ENCODE results near the gene GNA15.

GNA15 gene

GRCh38 chr19:3111586-3112247 lies 24.1 kb upstream of the GNA15 start:
- H3K4me3 ChIP-seq (ENCODE audit: low read depth, low read length), result no peak overlapping the region
- H3K36me3 ChIP-seq, result peaks cover 11% of the 10 kb centered on the region; the same call in 1 of the 2 replicates
- TF ChIP-seq, protein P1, sequence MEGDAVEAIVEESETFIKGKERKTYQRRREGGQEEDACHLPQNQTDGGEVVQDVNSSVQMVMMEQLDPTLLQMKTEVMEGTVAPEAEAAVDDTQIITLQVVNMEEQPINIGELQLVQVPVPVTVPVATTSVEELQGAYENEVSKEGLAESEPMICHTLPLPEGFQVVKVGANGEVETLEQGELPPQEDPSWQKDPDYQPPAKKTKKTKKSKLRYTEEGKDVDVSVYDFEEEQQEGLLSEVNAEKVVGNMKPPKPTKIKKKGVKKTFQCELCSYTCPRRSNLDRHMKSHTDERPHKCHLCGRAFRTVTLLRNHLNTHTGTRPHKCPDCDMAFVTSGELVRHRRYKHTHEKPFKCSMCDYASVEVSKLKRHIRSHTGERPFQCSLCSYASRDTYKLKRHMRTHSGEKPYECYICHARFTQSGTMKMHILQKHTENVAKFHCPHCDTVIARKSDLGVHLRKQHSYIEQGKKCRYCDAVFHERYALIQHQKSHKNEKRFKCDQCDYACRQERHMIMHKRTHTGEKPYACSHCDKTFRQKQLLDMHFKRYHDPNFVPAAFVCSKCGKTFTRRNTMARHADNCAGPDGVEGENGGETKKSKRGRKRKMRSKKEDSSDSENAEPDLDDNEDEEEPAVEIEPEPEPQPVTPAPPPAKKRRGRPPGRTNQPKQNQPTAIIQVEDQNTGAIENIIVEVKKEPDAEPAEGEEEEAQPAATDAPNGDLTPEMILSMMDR (IDR thresholded peaks at IDR 0.05; ENCODE audit: low read depth, low read length), result no peak
- no peaks in the 10 kb centered on the region for H3K9me3 ChIP-seq
- no peaks in the 10 kb centered on the region for H3K4me1 ChIP-seq
- DNase-seq, result no peak
- H3K27me3 ChIP-seq, result no peaks in the 10 kb centered on the region

GRCh38 chr19:3112375-3113099 lies 23.3 kb upstream of the GNA15 start:
- H3K4me3 ChIP-seq (ENCODE audit: low read depth, low read length), result no peak overlapping the region
- H3K9me3 ChIP-seq, result no peaks in the 10 kb centered on the region
- peak; percentile 15 for DNase-seq
- H3K27me3 ChIP-seq, result no peaks in the 10 kb centered on the region
- H3K36me3 ChIP-seq, result peaks cover 11% of the 10 kb centered on the region; the same call in 1 of the 2 replicates
- TF ChIP-seq, protein P1 (IDR thresholded peaks at IDR 0.05; ENCODE audit: low read depth, low read length), result no peak
- H3K4me1 ChIP-seq, result no peaks in the 10 kb centered on the region

DNA sequence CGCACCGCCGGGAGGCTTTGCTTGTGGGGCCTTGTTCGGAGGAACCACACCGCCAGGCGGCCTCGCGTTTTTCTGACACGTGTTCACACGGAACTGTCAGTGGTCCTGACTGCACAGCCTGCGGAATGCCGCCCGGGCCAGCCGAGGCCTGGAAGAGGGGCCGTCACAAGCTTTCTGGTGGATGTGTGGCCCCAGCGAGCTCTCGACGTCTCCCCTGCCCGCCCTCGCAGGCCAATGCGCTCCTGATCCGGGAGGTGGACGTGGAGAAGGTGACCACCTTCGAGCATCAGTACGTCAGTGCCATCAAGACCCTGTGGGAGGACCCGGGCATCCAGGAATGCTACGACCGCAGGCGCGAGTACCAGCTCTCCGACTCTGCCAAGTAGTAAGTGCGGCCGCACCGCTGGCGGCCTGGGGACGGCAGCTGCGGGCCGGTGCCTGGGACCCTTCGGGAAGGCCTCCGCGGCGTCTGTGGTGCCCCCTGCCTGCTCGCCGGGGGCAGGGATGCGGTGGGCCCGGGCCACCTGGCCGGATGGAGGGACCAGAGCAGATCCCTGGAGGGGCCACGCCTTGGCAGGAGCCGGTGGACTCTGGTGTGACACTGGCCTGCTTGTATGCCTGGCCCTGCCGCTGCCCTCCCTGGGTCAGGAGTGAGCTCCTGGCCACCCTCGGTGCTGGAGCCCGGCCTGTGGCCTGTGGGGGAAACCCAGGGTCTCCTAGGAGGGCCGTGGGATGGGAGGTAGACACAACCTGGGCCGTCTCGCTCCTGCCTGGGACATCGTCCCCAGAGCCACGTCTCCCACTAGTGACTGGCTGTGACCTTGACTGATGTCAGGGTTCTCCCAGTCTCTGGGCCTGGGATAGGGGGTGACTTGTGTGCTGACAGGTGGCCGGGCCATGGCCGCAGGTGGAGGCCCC lies 22.5 kb upstream of the GNA15 start:
- Histone ChIP-seq H3K27me3 (no peaks in the 10 kb centered on the region), H3K4me1 (no peaks in the 10 kb centered on the region), H3K9me3 (no peaks in the 10 kb centered on the region), H3K36me3 (peaks cover 11% of the 10 kb centered on the region; the same call in 1 of the 2 replicates), H3K4me3 (ENCODE audit: low read depth, low read length) (no peak overlapping the region)
- DNase-seq, result peak; percentile 9
- TF ChIP-seq, protein P1 (IDR thresholded peaks at IDR 0.05; ENCODE audit: low read depth, low read length), result no peak

GRCh38 chr19:3114018-3114726 lies 21.7 kb upstream of the GNA15 start:
- no peaks in the 10 kb centered on the region for H3K27me3 ChIP-seq
- TF ChIP-seq, protein P1 (IDR thresholded peaks at IDR 0.05; ENCODE audit: low read depth, low read length), result no peak
- no peaks in the 10 kb centered on the region for H3K4me1 ChIP-seq
- H3K9me3 ChIP-seq, result no peaks in the 10 kb centered on the region
- H3K36me3 ChIP-seq, result peaks cover 14% of the 10 kb centered on the region; the same call in 1 of the 2 replicates
- H3K4me3 ChIP-seq (ENCODE audit: low read depth, low read length), result no peak overlapping the region
- peak; percentile 8 for DNase-seq

- Histone ChIP-seq H3K36me3 (peaks cover 14% of the 10 kb centered on the region; the same call in 1 of the 2 replicates), H3K4me3 (ENCODE audit: low read depth, low read length) (no peak overlapping the region), H3K4me1 (no peaks in the 10 kb centered on the region), H3K9me3 (no peaks in the 10 kb centered on the region), H3K27me3 (no peaks in the 10 kb centered on the region)
- TF ChIP-seq, protein P1 (IDR thresholded peaks at IDR 0.05; ENCODE audit: low read depth, low read length), result no peak
- peak; percentile 6 for DNase-seq
Measured at GRCh38 chr19:3114811-3115210, 21.0 kb upstream of the GNA15 start.
